ENCODE results near the gene BTAF1.

DNA sequence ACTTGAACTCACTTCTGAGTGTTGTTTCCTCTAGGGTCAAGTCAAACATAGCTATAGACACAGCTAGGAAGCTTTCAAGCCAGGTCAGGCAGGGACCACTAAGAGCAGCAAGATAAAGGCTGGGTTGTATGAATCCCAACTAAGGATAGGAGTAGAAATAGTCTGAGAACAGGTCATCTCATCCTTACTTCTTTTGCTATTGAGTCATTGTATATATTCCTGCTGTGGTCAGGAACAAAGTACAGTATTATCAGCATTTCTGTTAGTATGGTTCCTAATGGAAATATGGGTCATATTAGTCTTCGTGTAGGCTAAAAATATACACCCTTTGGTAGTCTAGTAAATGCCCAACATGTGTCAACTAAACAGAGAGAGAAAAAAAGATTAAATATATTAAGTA is 145.3 kb downstream of the BTAF1 start:
- no peak for TF ChIP-seq ELF4 (CRISPR knock-in tag; IDR thresholded peaks at IDR 0.05; ENCODE audit: low read depth)
- TF ChIP-seq, protein P1, sequence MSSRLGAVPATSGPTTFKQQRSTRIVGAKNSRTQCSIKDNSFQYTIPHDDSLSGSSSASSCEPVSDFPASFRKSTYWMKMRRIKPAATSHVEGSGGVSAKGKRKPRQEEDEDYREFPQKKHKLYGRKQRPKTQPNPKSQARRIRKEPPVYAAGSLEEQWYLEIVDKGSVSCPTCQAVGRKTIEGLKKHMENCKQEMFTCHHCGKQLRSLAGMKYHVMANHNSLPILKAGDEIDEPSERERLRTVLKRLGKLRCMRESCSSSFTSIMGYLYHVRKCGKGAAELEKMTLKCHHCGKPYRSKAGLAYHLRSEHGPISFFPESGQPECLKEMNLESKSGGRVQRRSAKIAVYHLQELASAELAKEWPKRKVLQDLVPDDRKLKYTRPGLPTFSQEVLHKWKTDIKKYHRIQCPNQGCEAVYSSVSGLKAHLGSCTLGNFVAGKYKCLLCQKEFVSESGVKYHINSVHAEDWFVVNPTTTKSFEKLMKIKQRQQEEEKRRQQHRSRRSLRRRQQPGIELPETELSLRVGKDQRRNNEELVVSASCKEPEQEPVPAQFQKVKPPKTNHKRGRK (CRISPR knock-in tag; IDR thresholded peaks at IDR 0.05; ENCODE audit: borderline replicate concordance) = no peak
